COR-L47 (cell line): ENCODE measurements around the gene SLC47A1.
"Not testable (repeated sequence)": the region's sequence is repeated elsewhere in the genome, so short reads cannot be mapped to it uniquely, and the experiment has no call there.

Experiments used
- DNase-seq: peaks from one replicate; lab custom pipeline; 2025; lab: John Stamatoyannopoulos, UW

SLC47A1 gene

GRCh38 chr17:19554393-19554792 is 20.7 kb downstream of the SLC47A1 start:
- DNase-seq, result no peak

- DNase-seq, result no peak
Observed at GRCh38 chr17:19555746-19556145, 22.1 kb downstream of the SLC47A1 start.

GRCh38 chr17:19558946-19559345 is 25.3 kb downstream of the SLC47A1 start:
- no peak for DNase-seq

- DNase-seq, result no peak
Observed at GRCh38 chr17:19561697-19562318, 28.2 kb downstream of the SLC47A1 start.

GRCh38 chr17:19565817-19566575 is 32.3 kb downstream of the SLC47A1 start:
- DNase-seq, result no peak

- no peak for DNase-seq
Observed at GRCh38 chr17:19567216-19568015, 33.8 kb downstream of the SLC47A1 start.

GRCh38 chr17:19568016-19568350 is 34.3 kb downstream of the SLC47A1 start:
- DNase-seq, result no peak

GRCh38 chr17:19569785-19570543 is 36.3 kb downstream of the SLC47A1 start:
- DNase-seq, result no peak

GRCh38 chr17:19570544-19571062 is 36.9 kb downstream of the SLC47A1 start:
- DNase-seq, result no peak

GRCh38 chr17:19573075-19573474 is 39.4 kb downstream of the SLC47A1 start:
- no peak for DNase-seq

- no peak for DNase-seq
Observed at GRCh38 chr17:19574956-19575355, 41.3 kb downstream of the SLC47A1 start.

GRCh38 chr17:19578545-19578944 is 44.9 kb downstream of the SLC47A1 start:
- no peak for DNase-seq

- DNase-seq, result no peak
Observed at GRCh38 chr17:19579192-19579761, 45.6 kb downstream of the SLC47A1 start.

- no peak for DNase-seq
Observed at GRCh38 chr17:19579867-19580565, 46.4 kb downstream of the SLC47A1 start.

GRCh38 chr17:19580566-19580920 is 46.9 kb downstream of the SLC47A1 start:
- not testable (repeated sequence) for DNase-seq

- not testable (repeated sequence) for DNase-seq
Observed at GRCh38 chr17:19582152-19582551, 48.5 kb downstream of the SLC47A1 start.

- DNase-seq, result no peak
Observed at GRCh38 chr17:19583871-19584270, 50.2 kb downstream of the SLC47A1 start.

GRCh38 chr17:19590451-19590850 is 56.8 kb downstream of the SLC47A1 start:
- no peak for DNase-seq

- DNase-seq, result no peak
Observed at GRCh38 chr17:19590912-19591551, 57.4 kb downstream of the SLC47A1 start.

- DNase-seq, result no peak
Observed at GRCh38 chr17:19592316-19592715, 58.7 kb downstream of the SLC47A1 start.

- DNase-seq, result no peak
Observed at GRCh38 chr17:19596869-19597268, 63.2 kb downstream of the SLC47A1 start.
